ENCODE measurements around the gene ST6GALNAC5.

Gene ST6GALNAC5

GRCh38 chr1:77056525-77056924, 189.2 kb downstream of the ST6GALNAC5 start:
- no peak for DNase-seq

- DNase-seq, result no peak
Measured at GRCh38 chr1:77057994-77058585, 190.8 kb downstream of the ST6GALNAC5 start.

- peak; percentile 51 for DNase-seq
Measured at GRCh38 chr1:77060000-77060399, 192.7 kb downstream of the ST6GALNAC5 start.

- no peak for DNase-seq
Measured at GRCh38 chr1:77061162-77061561, 193.9 kb downstream of the ST6GALNAC5 start.

- DNase-seq, result no peak
Measured at GRCh38 chr1:77063118-77063517, 195.8 kb downstream of the ST6GALNAC5 start.

- DNase-seq, result no peak
Measured at GRCh38 chr1:77064246-77064645, 197.0 kb downstream of the ST6GALNAC5 start.

- no peak for DNase-seq
Measured at GRCh38 chr1:77065693-77066342, 198.5 kb downstream of the ST6GALNAC5 start.

GRCh38 chr1:77068013-77068412, 200.7 kb downstream of the ST6GALNAC5 start:
- no peak for DNase-seq

GRCh38 chr1:77076759-77077158, 209.5 kb downstream of the ST6GALNAC5 start:
- no peak for DNase-seq

GRCh38 chr1:77081834-77082233, 214.6 kb downstream of the ST6GALNAC5 start:
- no peak for DNase-seq

- DNase-seq, result no peak
Measured at GRCh38 chr1:77084457-77084856, 217.2 kb downstream of the ST6GALNAC5 start.

GRCh38 chr1:77085109-77085508, 217.8 kb downstream of the ST6GALNAC5 start:
- DNase-seq, result no peak

- no peak for DNase-seq
Measured at GRCh38 chr1:77089756-77090155, 222.5 kb downstream of the ST6GALNAC5 start.

- no peak for DNase-seq
Measured at GRCh38 chr1:77095236-77095635, 228.0 kb downstream of the ST6GALNAC5 start.

GRCh38 chr1:77096496-77097255, 229.4 kb downstream of the ST6GALNAC5 start:
- DNase-seq, result no peak

GRCh38 chr1:77100875-77101274, 233.6 kb downstream of the ST6GALNAC5 start:
- DNase-seq, result no peak

- DNase-seq, result no peak
Measured at GRCh38 chr1:77103486-77103885, 236.2 kb downstream of the ST6GALNAC5 start.

- DNase-seq, result no peak
Measured at GRCh38 chr1:77104672-77105071, 237.4 kb downstream of the ST6GALNAC5 start.

Data from GF-D8 (cell line).